NCI-H2196 (cell line): ENCODE results near the gene WFDC8.
"Not testable (repeated sequence)": the region's sequence is repeated elsewhere in the genome, so short reads cannot be mapped to it uniquely, and the experiment has no call there.

Source experiments
- DNase-seq: peaks from one replicate; lab custom pipeline; 2025; ENCODE audit not compliant: unreplicated experiment; lab: John Stamatoyannopoulos, UW

Gene WFDC8

DNA sequence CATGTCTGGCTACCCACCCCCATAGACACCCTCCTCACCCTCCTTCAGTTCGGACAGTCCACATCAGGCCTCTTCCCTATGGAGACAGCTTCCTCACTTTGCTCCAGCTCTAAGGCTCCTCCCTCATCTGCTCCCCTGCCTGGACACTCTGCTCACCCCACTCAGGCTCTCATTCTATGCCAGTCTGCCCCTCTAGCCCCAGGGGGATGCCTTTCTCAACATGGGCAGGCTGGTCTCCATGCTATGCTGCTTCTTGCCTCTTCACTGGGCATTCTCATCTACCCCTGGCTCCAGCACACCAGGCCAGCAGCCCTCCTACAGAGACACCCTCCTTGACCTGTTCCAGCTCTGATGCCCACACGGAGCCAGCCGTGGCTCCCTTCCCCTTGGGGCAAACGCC is at the start of gene WFDC8:
Gene WFDC8 (minus strand): TSS at position 101 of the 400 bp plus-strand sequence. CDS start 37 bp downstream, at position 64.
- no peak for DNase-seq

DNA sequence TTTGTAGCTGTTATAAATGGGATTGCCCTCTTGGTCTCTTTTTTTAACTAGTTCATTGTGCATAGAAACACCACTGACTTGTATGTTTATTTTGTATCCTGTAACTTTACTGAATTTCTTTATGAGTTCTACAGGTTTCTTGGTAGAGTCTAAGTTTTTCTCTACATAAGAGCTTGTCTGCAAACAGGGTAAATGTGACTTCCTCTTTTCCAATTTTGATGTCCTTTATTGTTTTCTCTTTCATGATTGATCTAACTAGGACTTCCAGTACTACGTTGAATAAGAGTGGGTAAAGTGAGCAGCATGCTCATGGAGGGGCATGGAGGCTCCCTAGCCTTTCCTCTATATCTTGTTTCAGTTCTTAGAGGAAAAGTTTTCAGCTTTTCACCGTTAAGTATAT is 47.5 kb upstream of the WFDC8 start:
- no peak for DNase-seq

DNA sequence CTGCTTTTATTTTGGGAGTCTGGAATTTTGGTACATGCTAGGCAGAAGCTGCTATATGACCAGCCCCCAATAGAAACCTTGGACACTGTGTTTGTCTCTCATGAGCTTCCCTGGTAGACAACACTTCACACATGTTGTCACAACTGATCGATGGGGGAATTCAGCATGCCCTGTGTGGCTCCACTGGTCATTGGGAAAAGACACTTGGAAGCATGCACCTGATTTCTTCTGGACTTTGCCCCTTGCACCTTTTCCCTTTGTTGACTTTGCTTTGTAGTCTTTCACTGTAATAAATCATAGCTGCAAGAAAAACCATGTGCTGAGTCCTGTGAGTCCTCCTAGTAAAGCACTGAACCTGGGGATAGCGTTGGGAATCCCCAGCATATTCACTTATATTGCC is 42.5 kb upstream of the WFDC8 start:
- DNase-seq, result no peak

DNA sequence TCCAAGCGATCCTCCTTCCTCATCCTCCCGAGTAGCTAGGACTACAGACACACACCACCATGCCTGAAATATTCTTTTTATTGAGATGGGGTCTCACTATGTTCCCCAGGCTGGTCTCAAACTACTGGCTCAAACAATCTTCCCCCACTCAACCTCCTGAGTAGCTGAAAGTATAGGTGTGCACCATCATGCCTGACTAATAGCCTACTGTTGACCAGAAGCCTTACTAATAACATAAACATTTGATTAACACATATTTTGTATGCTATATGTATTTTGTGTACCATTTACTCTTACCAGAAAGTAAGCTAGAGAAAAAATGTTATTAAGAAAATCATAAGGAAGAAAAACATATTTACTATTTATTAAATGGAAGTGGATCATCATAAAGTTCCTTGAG is 38.5 kb upstream of the WFDC8 start:
- DNase-seq, result no peak

DNA sequence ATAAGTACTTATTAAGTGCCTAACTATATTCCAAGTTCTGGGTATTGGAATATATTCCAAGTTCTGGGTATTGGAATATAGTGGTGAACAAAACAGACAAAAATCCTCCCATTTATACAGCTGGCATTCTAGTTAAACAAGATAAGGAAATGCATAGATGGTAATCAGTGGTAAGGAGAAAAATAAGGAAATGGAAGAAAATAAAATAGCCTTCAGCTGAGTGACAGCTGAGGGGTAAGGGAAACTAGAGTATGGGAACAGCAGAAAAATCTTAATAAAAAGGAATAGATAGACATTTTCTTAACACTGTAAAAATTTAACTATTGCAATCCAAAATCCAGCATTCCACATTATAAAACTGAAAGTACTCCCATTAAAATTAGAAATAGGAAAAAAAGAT is 33.2 kb upstream of the WFDC8 start:
- no peak for DNase-seq

DNA sequence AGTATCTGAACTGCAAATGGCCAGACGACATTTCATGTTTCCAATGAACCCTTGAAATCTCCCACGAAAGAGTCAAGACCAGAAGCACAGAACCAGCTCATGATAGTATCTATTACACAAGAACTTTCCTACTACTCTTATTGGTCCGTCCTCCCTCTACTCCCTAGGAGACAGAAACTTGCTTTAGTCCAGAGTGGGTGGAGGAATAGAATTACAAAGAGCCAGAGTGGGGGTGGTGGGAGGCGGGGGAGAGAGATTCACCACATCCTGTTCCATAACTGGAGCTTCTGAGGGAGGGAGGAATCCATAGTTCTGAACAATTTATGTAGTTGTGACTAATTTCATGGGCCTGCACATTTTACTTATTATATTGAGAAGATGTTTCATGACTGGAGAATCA is 32.0 kb upstream of the WFDC8 start:
- no peak for DNase-seq

DNA sequence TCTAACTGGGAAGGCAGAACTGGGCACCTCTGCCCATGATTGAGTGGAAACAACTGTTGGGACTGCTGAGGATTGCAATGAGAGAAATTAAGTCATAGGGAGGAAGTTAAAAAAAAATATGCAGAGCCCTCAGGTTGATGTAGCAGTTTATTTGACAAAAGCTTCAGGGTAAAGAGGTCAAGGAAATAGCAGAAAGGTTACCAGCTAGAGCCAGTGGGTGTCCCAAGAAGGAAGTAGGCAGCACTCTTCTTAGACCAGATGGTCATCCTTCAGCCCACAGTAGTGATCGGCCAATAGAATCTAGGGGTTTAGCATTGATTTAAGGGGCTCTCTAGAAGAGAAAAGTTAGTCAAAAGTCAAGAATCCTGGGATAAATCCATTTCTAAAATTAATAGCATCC is 28.7 kb upstream of the WFDC8 start:
- no peak for DNase-seq

DNA sequence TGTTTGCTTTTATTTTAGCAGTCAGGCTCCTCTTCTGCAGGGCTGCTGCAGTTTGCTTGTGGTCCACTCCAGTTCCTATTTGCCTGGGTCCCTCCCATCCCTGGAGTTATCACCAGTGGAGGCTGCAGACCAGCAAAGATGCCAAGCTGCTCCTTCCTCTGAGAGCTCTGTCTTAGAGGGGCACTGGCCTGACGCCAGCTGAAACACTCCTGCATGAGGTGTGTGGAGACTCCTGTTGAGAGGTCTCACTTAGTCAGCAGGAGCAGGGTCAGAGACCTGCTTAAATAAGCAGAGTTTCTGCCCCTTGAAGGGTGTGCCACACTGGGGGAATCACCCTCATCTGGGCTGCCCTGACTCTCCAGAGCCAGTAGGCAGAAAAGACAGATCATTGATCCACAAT is 16.2 kb upstream of the WFDC8 start:
- no peak for DNase-seq

DNA sequence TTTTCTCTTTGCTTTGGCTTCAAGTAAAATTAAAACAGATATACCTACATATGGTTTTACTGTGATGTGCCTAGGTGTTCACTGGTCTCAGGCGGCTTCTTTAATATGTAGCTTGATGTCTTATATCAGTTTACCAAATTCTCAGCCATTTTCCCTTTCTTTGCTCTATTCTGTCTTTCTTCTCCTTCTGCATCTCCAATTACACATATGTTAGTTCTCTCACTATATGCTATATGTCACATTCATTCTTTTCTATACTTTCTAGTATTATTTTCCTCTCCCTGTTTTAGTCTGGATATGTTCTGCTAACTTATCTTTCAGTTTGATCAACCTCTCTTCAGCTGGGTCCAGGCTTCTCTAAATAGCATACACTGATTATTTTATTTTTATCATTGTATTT is 14.4 kb upstream of the WFDC8 start:
- no peak for DNase-seq

DNA sequence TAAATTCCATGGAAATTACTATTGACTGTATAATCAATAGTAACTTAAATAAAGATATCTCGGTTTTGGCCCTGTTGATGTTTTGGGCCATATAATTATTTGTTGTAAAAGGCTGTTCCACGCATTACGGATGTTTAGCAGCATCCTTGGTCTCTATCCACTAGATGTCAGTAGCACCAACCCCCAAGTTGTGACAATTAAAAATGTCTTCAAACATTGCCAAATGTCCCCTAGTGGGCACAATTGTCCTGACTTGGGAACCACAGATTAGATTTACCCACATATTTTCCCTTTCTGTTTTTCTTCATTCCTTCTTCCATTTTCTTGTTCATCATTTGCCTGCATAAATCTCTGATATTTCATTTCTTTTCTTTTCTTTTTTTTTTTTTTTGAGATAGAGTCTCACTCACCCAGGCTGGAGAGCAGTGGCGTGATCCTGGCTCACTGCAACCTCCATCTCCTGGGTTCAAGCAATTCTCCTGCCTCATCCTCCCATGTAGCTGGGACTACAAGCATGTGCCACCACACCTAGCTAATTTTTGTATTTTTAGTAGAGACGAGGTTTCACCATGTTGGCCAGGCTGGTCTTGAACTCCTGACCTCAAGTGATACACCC is 13.6 kb upstream of the WFDC8 start:
- DNase-seq, result peak; percentile 28

DNA sequence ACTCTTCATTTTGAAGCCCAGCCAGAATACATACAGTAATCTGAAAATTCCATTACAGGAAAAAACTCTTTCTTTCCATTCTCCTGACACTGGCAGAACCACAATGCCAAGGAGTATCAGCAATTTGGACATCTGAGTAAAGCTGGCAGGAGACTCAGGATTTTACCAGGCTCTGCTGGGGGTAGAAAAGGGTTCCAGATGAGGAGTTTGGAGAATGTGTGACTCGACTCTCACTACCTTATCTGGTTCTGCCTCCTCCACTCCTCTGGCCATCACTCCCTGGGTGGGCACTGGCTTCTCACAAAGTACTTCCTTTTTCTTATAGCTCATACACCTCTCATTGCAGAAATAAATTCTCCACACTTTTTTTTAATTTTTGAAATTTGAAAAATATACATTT is 10.6 kb upstream of the WFDC8 start:
- DNase-seq, result no peak

DNA sequence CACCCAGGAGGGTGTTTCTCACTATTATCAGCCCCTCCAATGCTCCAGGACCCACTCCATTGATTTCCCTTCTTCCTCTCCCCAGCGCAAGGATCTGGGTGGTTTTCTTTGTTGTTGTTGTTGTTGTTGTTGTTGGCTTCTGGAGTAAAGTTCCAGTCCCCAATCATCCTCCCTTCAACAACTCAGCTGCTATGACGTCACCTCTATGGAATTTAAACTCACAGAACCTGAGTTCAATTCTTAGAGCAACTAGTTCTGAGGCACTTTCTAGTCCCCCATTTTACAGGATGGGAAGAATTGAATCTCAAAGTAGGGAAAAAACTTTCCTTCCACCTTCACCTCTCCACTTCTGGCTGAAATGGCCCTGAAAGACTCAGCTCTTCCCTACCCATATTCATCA is 9.7 kb upstream of the WFDC8 start:
- no peak for DNase-seq

DNA sequence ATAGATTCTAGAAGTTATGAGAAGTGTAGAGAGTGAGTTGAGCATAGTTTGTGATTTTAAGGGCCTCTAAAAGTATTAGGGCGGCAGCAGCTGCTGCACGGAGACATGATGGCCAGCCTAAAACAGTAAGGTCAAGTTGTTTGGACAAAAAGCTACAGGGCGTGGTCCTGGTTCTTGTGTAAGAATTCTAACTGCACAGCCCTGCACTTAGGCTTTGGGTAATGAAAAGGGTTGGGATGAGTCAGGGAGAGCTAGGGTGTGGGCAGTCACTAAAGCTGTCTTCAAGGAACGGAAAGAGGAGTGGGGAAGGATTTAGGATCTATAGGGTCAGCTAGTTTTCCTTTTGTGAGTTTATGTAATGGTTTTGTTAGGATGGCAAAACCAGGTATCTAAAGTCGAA is 6.9 kb upstream of the WFDC8 start:
- not testable (repeated sequence) for DNase-seq

DNA sequence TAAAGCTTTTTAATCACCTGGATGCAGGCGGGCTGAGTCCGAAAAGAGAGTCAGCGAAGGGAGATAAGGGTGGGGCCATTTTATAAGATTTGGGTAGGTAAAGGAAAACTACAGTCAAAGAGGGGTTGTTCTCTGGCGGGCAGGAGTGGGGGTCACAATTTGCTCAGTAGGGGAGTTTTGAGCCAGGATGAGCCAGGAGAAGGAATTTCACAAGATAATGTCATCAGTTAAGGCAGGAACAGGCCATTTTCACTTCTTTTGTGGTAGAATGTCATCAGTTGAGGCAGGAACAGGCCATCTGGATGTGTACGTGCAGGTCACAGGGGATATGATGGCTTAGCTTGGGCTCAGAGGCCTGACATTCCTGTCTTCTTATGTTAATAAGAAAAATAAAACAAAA is 5.2 kb upstream of the WFDC8 start:
- not testable (repeated sequence) for DNase-seq

DNA sequence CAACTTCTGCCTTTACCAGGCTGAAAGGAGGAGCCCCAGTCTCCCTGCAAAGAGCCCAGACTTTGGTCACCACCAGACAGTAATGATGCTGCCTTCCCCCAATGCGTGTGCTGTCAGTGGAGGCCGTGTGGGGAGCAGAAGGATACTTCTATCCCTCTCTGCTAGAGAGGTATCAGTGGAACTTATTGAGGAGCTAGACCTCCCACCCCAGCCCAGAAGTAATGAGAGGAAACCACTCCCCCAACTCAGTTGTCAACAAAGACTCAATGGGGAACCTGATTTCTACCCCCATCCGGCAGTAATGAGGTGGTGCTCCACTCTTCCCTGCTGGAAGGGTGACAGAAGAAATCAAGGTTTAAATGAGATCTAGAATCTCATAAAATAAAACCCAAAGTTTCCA is 4.4 kb upstream of the WFDC8 start:
- DNase-seq, result no peak

DNA sequence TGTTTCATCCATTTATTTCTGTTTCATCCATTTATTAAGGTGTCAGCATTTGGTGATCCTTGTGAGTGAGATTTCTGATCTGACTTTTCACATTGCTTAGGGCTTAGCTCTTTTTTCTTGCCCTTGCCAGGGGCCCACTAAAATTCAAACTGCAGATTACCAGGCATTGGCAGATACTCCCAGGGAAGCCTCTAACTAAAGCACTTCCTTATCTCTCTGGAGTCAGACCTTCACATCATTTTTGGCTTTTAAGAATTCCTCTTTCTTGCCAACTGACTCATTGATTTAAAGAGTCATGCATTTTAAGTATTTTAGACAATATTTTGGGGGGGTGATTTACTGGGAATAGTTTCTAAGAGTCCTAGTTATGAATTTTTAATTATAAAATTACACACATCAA is 2.6 kb upstream of the WFDC8 start:
- no peak for DNase-seq

DNA sequence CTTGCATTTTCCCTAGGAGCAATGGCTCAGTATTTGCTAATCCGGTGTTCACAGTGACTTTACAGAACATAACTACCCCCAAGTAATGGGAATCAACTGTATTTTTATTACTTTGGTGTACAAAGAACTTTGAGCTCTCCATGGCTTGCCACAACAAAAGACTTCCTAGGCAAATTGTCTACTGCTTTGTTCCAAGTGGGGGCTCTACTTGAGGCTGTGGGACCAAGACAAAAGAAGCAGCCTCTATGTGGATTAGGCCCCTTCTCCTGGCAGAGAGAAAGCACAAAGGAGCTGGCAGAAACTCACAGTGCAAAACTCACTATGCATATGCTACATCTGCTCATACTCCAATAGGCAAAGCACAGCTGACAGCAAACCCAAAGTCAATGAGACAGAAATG is 853 bp downstream of the WFDC8 start:
- no peak for DNase-seq

DNA sequence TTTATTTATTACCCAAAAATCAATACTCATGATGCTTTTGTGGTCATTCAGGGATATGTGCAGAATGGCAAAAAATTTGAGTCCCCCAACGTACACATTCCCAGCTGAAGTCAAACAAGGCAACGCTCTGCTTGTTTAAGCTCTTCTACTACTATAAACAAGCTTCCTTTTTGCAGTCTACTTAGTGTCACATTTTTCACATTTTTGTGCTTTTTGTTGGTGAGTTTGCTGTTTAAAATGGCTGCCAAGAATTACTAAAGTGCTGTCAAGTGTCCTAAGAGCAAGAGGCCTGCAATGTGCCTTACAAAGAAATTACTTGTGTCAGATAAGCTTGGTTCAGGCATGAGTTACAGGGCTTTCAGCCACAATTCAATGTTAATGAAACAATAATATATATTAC is 2.1 kb downstream of the WFDC8 start:
- no peak for DNase-seq

DNA sequence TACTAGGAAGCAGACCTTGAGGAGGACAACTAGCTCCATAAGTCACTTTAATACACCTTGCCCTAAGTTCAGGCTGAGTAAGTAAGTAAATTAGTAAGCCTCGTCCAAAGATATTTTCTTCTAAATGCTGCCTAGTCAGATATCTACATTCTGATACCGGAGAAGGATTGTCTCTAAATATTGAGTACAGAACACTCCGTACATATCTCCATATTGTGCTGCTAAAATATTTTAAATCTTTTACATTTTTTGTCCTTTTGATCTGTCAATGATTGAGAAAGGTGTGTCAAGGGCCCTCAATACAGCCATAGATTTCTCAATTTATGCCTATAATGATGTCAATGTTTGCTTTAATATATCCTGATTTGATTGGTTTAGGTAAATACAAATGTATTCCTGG is 3.2 kb downstream of the WFDC8 start:
- no peak for DNase-seq

DNA sequence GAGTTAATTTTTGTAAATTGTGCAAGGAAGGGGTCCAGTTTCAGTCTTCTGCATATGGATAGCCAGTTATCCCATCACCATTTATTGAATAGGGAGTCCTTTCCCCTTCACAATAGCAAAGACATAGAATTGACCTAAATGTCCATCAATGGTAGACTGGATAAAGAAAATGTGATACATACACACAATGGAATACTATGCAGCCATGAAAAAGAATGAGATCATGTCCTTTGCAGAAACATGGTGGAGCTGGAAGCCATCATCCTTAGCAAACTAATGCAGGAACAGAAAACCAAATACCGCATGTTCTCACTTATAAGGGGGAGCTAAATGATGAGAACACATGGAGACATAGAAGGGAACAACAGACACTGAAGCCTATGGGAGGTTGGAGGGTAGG is 9.4 kb downstream of the WFDC8 start:
- DNase-seq, result not testable (repeated sequence)

DNA sequence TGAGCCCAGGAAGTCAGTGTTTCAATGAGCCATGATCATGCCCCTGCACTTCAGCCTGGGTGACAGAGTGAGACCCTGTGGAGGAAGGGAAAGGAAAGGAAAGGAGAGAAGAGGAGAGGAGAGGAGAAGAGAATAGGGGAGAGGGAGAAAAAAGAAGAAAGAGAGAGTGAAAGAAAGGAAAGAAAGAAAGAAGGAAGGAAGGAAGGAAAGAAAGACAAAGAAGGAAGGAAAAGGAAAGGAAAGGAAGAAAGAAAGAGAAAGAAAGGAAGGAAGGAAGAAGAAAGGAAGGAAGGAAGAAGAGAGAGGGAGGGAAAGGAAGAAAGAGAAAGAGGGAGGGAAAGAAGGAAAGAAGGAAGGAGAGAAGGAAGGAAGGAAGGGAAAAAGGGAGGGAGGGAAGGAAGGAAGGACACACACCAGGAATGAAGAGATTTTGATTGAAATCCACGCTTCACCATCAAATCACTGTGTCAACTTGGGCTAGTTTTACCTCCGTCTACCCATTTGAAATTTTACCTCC is 14.3 kb downstream of the WFDC8 start:
- DNase-seq, result no peak

DNA sequence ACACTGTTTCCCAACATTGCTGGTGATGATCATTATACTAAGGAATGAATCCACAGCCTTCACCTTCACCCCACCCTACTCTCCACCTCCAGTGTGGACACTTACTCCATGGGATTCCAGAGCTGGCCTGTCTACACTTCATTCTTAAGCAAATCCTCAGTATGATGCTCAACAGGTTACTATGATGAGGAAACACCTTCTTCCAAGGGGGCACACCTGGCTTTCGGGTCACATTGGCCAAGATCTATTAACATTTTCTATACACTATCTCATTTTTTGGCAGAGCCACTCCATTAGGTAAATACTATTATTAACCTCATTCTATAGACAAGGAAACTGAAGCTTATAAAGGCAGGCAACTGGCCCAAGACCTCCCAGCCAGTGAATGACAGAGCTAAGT is 23.9 kb downstream of the WFDC8 start:
- no peak for DNase-seq

DNA sequence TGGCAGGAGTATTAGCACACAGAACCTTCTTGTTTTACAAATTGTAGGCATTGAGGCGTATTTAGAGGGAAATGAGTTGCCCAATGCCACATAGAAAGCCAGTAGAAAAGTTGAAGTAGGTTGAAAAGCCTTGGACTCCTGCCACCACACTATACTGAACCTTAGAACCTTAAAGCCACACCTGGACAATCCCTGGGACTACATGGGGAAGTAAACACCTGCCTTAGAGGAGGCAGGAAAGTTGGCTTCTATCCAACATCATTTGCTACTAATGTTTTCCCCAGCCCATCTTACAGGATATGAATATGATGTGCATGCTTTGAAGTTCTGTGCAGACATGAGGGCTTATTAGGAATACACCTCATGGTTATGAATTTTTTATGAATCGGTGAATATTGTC is 26.6 kb downstream of the WFDC8 start:
- DNase-seq, result peak; percentile 21
